MCF 10A (cell line): Measurements from ENCODE around the gene TMEM98. TPM values are rescaled to one million over a fixed set of nuclear protein-coding genes. Genes with fewer than 3 reads are reported as not detected.
"Not testable (repeated sequence)": the region's sequence is repeated elsewhere in the genome, so short reads cannot be mapped to it uniquely, and the experiment has no call there.

ENCODE experiments used
- BruUV-seq: library from RNA; stranded (reverse); fragments of 400-500 nt; replicated peaks from 2 replicates; lab custom pipeline; 2021; lab: Mats Ljungman, UMichigan
- CTCF ChIA-PET: fragments of 300-600 bp; sonication (Branson Sonifier 250); formaldehyde crosslinking; extraction: SDS; loops from one replicate; lab custom pipeline; 2021; ENCODE audit warnings: antibody characterized with exemption, inconsistent platforms; lab: Yijun Ruan, JAX
- POLR2A ChIA-PET: fragments of 300-600, 350-650 bp; sonication (Branson Sonifier 250); formaldehyde crosslinking; extraction: SDS; loops from one replicate; lab custom pipeline; 2020; ENCODE audit warnings: antibody characterized with exemption, inconsistent platforms; lab: Yijun Ruan, JAX
- DNase-seq: peaks from one replicate; pipeline ENCODE4 v3.0.0-alpha.2; 2018; ENCODE audit not compliant: unreplicated experiment
- H3K27ac Mint-ChIP-seq: one replicate; pipeline ENCODE4 v1.8.0; 2022; ENCODE audit warnings: mild to moderate bottlenecking, low read depth, mixed read lengths; ENCODE audit not compliant: unreplicated experiment
- H3K27me3 Mint-ChIP-seq: one replicate; pipeline ENCODE4 v1.8.0; 2022; ENCODE audit warnings: mixed read lengths; ENCODE audit not compliant: insufficient read depth, unreplicated experiment
- H3K36me3 Mint-ChIP-seq: one replicate; pipeline ENCODE4 v1.8.0; 2022; ENCODE audit warnings: mild to moderate bottlenecking, moderate library complexity, mixed read lengths; ENCODE audit not compliant: insufficient read depth, unreplicated experiment
- H3K4me1 Mint-ChIP-seq: one replicate; pipeline ENCODE4 v1.8.0; 2022; ENCODE audit warnings: mixed read lengths; ENCODE audit not compliant: insufficient read depth, unreplicated experiment
- H3K4me3 Mint-ChIP-seq: one replicate; pipeline ENCODE4 v1.8.0; 2022; ENCODE audit warnings: mild to moderate bottlenecking, moderate library complexity, mixed read lengths; ENCODE audit not compliant: unreplicated experiment
- H3K9me3 Mint-ChIP-seq: one replicate; pipeline ENCODE4 v1.8.0; 2022; ENCODE audit warnings: mixed read lengths; ENCODE audit not compliant: unreplicated experiment
- intact Hi-C: fragments of 100-400 bp; cut with micrococcal nuclease; formaldehyde crosslinking; loops from 2 replicates; pipeline ENCODE4 v1.14.1; 2022
- total RNA-seq: library from RNA; stranded (reverse); gene quantifications from 2 replicates; pipeline ENCODE4 v1.2.3, GENCODE V29; 2022
- TF ChIP-seq, protein P1 (sequence below): fragments of 200-600 bp; IDR thresholded peaks from one replicate; pipeline ENCODE4 v1.8.0; 2022; ENCODE audit warnings: antibody characterized with exemption, mild to moderate bottlenecking; ENCODE audit not compliant: unreplicated experiment

TMEM98 gene
- total RNA-seq, 1 experiment from 2014 or later, result 9.2 TPM

- BruUV-seq, result no TSS peak
- no peaks in the 10 kb centered on the region for H3K36me3 Mint-ChIP-seq
- DNase-seq, result no peak
- TF ChIP-seq, protein P1, sequence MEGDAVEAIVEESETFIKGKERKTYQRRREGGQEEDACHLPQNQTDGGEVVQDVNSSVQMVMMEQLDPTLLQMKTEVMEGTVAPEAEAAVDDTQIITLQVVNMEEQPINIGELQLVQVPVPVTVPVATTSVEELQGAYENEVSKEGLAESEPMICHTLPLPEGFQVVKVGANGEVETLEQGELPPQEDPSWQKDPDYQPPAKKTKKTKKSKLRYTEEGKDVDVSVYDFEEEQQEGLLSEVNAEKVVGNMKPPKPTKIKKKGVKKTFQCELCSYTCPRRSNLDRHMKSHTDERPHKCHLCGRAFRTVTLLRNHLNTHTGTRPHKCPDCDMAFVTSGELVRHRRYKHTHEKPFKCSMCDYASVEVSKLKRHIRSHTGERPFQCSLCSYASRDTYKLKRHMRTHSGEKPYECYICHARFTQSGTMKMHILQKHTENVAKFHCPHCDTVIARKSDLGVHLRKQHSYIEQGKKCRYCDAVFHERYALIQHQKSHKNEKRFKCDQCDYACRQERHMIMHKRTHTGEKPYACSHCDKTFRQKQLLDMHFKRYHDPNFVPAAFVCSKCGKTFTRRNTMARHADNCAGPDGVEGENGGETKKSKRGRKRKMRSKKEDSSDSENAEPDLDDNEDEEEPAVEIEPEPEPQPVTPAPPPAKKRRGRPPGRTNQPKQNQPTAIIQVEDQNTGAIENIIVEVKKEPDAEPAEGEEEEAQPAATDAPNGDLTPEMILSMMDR, result no peak
- no peak overlapping the region for H3K27ac Mint-ChIP-seq
- intact Hi-C loops, result no loop called here
- no peaks in the 10 kb centered on the region for H3K4me1 Mint-ChIP-seq
- ChIA-PET POLR2A (interaction anchor here (0.6 kb wide), 1 partner anchor 611 kb away, joined by 3 read pairs; the partner anchor contains the start of gene ZNF207), CTCF (no interaction called here)
- no peak overlapping the region for H3K4me3 Mint-ChIP-seq
- H3K9me3 Mint-ChIP-seq, result no peaks in the 10 kb centered on the region
- peaks cover 20% of the 10 kb centered on the region for H3K27me3 Mint-ChIP-seq
These were observed 32.9 kb downstream of the TMEM98 start for GRCh38 chr17:32960815-32961214.

DNA sequence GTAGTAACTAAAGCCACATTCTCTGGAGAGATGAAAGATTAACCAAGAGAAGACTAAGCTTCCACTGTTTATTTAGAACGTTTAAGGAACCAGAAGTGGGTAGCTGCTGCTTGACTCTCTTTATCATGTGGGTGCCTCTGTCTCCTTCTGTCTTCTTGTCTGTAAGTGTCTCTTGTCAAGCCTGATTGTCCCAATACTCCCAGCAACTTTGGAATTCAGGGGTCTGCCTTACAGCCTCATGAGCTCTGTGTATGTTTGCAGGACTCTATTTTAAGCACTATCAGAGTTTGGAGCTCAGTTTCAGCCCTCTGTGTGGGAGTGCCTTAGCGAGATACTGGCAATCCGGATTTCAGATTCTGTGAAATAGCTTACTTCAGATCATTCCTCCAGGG lies 34.4 kb downstream of the TMEM98 start:
- TF ChIP-seq, protein P1, result no peak
- intact Hi-C loops, result no loop called here
- Mint-ChIP-seq H3K4me1 (no peaks in the 10 kb centered on the region), H3K27ac (no peak overlapping the region), H3K4me3 (no peak overlapping the region), H3K27me3 (peaks cover 20% of the 10 kb centered on the region), H3K9me3 (no peaks in the 10 kb centered on the region), H3K36me3 (no peaks in the 10 kb centered on the region)
- no peak for DNase-seq
- ChIA-PET CTCF (interaction anchor here (1.0 to 1.5 kb wide), 2 partner anchors 36 to 179 kb away, joined by 5 to 6 read pairs; no protein-coding TSS in a partner anchor), POLR2A (no interaction called here)
- BruUV-seq, result no TSS peak

- no TSS peak for BruUV-seq
- POLR2A ChIA-PET, result no interaction called here
- CTCF ChIA-PET, result no interaction called here
- Mint-ChIP-seq H3K36me3 (no peaks in the 10 kb centered on the region), H3K27ac (no peak overlapping the region), H3K4me1 (no peaks in the 10 kb centered on the region), H3K27me3 (peaks cover 20% of the 10 kb centered on the region), H3K4me3 (no peak overlapping the region), H3K9me3 (no peaks in the 10 kb centered on the region)
- intact Hi-C loops, result no loop called here
- TF ChIP-seq, protein P1, result no peak
- DNase-seq, result no peak
These were observed 36.6 kb downstream of the TMEM98 start for GRCh38 chr17:32964541-32964940.

GRCh38 chr17:32969231-32969630 lies 41.3 kb downstream of the TMEM98 start:
- H3K27me3 Mint-ChIP-seq, intact Hi-C loops, H3K4me3 Mint-ChIP-seq, H3K27ac Mint-ChIP-seq, BruUV-seq, H3K4me1 Mint-ChIP-seq, H3K36me3 Mint-ChIP-seq, H3K9me3 Mint-ChIP-seq, CTCF ChIA-PET, DNase-seq, POLR2A ChIA-PET: not testable (repeated sequence)

GRCh38 chr17:32970281-32970680 lies 42.3 kb downstream of the TMEM98 start:
- H3K9me3 Mint-ChIP-seq, result no peaks in the 10 kb centered on the region
- TF ChIP-seq, protein P1, result no peak
- intact Hi-C loops, result no loop called here
- no TSS peak for BruUV-seq
- H3K36me3 Mint-ChIP-seq, result no peaks in the 10 kb centered on the region
- ChIA-PET CTCF (no interaction called here), POLR2A (no interaction called here)
- peak overlapping the region; percentile 62 for H3K27ac Mint-ChIP-seq
- no peak for DNase-seq
- no peaks in the 10 kb centered on the region for H3K27me3 Mint-ChIP-seq
- H3K4me3 Mint-ChIP-seq, result no peak overlapping the region
- peaks cover 9% of the 10 kb centered on the region for H3K4me1 Mint-ChIP-seq
